Thyroid gland (tissue), 4 donors: Measurements from ENCODE around the gene GALNT4. TPM values are rescaled to one million over a fixed set of nuclear protein-coding genes. Genes with fewer than 3 reads are reported as not detected.

ENCODE experiments used
- DNase-seq, 2 donors: peaks; one replicate each; pipeline ENCODE4 v3.0.0-alpha.2; 2019
- H3K27ac ChIP-seq, 3 donors: fragments of 200-600 bp; sonication (generic); 1 replicate in 2 of 3; 2 replicates in 1 of 3; pipeline ENCODE4 v1.5.1; 2016 to 2019; ENCODE audit warnings: mild to moderate bottlenecking in 1 of 3, moderate library complexity in 1 of 3
- H3K27me3 ChIP-seq: fragments of 200-600 bp; sonication (generic); one replicate; pipeline ENCODE4 v1.5.1; 2019
- H3K36me3 ChIP-seq, 2 donors: fragments of 200-600 bp; sonication (generic); one replicate each; pipeline ENCODE4 v1.5.1; 2016 to 2019
- H3K4me1 ChIP-seq, 2 donors: fragments of 200-600 bp; sonication (generic); one replicate each; pipeline ENCODE4 v1.5.1; 2017 to 2019
- H3K4me3 ChIP-seq, 3 donors: fragments of 200-600 bp; sonication (generic); replicated peaks in 1 of 3; 1 replicate in 2 of 3; 2 replicates in 1 of 3; pipeline ENCODE4 v1.5.1; 2016; ENCODE audit warnings: mild to moderate bottlenecking in 1 of 3
- H3K9me3 ChIP-seq: fragments of 200-600 bp; sonication (generic); one replicate; pipeline ENCODE4 v1.5.1; 2017
- POLR2A ChIP-seq, 2 donors: fragments of 450-650 bp; IDR thresholded peaks; one replicate each; pipeline ENCODE4 v1.6.1; 2017; ENCODE audit warnings: antibody characterized with exemption in 2 of 2, mild to moderate bottlenecking in 2 of 2, moderate library complexity in 1 of 2
- WGBS, 2 donors: methylation state at CpG; one replicate each; pipeline ENCODE4 v1.1.5; 2017; 5-methylcytosine and 5-hydroxymethylcytosine counted together
- intact Hi-C: fragments of 100-400 bp; cut with DNase I; formaldehyde crosslinking; loops from one replicate; pipeline ENCODE4 v1.15.1; 2023
- total RNA-seq, 4 donors: library from RNA; depleted of rRNA; stranded (reverse); fragments of >200 nt; gene quantifications; one replicate each; pipeline ENCODE4 v1.2.3, GENCODE V29; 2016
- TF ChIP-seq, protein P1 (sequence below), 6 experiments: fragments of 200-600 bp in 3 of 6; fragments of 450-650 bp in 3 of 6; sonication (generic) in 3 of 6; IDR thresholded peaks; one replicate each; pipeline ENCODE4 v1.5.1; 2016 to 2019; ENCODE audit warnings: antibody characterized with exemption in 6 of 6, mild to moderate bottlenecking in 2 of 6, inconsistent platforms in 1 of 6, moderate library complexity in 1 of 6

GALNT4 gene
- total RNA-seq, 4 donors from 2014 or later: 7.0 to 11.2 (median 7.3) TPM

DNA sequence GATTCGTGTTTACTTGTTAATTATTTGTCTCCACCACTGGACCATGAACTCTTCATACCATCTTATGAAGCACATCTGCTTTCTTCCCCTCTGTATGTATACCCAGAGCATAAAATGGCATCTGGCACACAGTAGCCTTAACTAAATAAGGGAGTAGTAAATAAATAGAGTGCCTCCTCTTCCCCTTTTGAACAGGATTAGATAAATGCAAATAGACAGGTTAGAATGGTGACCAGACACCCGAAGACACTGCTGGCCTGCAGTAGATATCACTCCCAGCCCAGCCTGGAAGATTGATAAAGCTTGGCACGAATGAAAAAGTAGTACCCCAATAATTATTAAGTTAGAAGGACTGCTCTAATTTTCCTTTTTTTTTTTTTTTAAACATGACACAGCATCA is 6.9 kb downstream of the GALNT4 start:
- intact Hi-C loops: no loop called here
- H3K27ac ChIP-seq: no peak overlapping the region
- no peak for TF ChIP-seq POLR2A (IDR thresholded peaks at IDR 0.05)
- TF ChIP-seq, protein P1, sequence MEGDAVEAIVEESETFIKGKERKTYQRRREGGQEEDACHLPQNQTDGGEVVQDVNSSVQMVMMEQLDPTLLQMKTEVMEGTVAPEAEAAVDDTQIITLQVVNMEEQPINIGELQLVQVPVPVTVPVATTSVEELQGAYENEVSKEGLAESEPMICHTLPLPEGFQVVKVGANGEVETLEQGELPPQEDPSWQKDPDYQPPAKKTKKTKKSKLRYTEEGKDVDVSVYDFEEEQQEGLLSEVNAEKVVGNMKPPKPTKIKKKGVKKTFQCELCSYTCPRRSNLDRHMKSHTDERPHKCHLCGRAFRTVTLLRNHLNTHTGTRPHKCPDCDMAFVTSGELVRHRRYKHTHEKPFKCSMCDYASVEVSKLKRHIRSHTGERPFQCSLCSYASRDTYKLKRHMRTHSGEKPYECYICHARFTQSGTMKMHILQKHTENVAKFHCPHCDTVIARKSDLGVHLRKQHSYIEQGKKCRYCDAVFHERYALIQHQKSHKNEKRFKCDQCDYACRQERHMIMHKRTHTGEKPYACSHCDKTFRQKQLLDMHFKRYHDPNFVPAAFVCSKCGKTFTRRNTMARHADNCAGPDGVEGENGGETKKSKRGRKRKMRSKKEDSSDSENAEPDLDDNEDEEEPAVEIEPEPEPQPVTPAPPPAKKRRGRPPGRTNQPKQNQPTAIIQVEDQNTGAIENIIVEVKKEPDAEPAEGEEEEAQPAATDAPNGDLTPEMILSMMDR (IDR thresholded peaks at IDR 0.05): no peak
- no peaks in the 10 kb centered on the region for H3K27me3 ChIP-seq
- no peak overlapping the region for H3K4me3 ChIP-seq
- H3K4me1 ChIP-seq: peaks cover 9 to 10% of the 10 kb centered on the region in 2 donors
- no peaks in the 10 kb centered on the region for H3K36me3 ChIP-seq
- DNase-seq: no peak
- 84 to 85% methylated on average over 3 of the region's 3 CpGs for WGBS, 2 donors
- H3K9me3 ChIP-seq: no peaks in the 10 kb centered on the region

DNA sequence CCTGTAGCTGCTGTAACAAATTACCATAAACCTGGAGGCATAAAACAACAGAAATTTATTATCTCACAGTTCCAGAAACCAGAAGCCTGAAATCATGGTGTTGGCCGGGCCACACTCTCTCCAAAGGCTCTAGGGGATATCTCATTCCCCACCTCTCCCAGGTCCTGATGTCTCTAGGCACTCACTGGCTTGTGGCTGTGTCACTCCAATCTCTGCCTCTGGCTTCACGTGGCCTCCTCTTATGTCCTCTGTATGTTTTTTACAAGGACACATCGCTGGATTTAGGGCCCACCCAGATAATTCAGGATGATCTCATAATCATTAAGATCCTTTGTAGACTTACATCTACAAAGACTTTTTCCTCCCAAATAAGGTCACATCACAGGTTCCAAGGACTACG is 8.0 kb downstream of the GALNT4 start:
- no peak for TF ChIP-seq POLR2A (IDR thresholded peaks at IDR 0.05)
- TF ChIP-seq, protein P1 (IDR thresholded peaks at IDR 0.05): no peak
- Histone ChIP-seq H3K36me3 (no peaks in the 10 kb centered on the region), H3K27ac (no peak overlapping the region), H3K9me3 (no peaks in the 10 kb centered on the region), H3K4me1 (peaks cover 3 to 4% of the 10 kb centered on the region in 2 donors), H3K27me3 (no peaks in the 10 kb centered on the region), H3K4me3 (no peak overlapping the region)
- 86 to 89% methylated on average over 4 of the region's 4 CpGs for WGBS, 2 donors
- intact Hi-C loops: no loop called here
- DNase-seq: no peak

DNA sequence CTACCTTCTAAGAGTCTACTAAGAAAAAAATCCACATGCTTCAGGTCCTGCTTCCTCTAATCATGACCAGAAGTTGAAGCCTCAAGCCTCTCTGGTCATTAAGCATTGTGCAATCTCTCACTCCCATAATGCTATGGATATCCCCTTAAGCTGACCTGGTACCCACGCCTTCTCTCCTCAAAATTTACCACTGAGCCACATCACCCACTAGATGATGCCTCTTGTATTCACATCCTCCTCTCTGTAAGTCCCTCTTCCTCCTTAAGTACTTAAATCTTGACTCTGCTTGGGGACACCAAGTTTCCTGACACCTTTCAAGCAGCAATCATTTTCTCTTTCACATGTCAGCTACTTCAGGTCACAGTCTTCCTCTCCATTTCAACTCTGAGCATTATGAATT is 9.8 kb downstream of the GALNT4 start:
- no peak for DNase-seq
- Histone ChIP-seq H3K4me1 (no peaks in the 10 kb centered on the region), H3K36me3 (no peaks in the 10 kb centered on the region), H3K4me3 (no peak overlapping the region), H3K27me3 (no peaks in the 10 kb centered on the region), H3K27ac (no peak overlapping the region), H3K9me3 (no peaks in the 10 kb centered on the region)
- TF ChIP-seq POLR2A (IDR thresholded peaks at IDR 0.05): no peak
- TF ChIP-seq, protein P1 (IDR thresholded peaks at IDR 0.05): no peak
- intact Hi-C loops: no loop called here
- 88 to 95% methylated on average over 1 of the region's 1 CpG for WGBS, 2 donors

DNA sequence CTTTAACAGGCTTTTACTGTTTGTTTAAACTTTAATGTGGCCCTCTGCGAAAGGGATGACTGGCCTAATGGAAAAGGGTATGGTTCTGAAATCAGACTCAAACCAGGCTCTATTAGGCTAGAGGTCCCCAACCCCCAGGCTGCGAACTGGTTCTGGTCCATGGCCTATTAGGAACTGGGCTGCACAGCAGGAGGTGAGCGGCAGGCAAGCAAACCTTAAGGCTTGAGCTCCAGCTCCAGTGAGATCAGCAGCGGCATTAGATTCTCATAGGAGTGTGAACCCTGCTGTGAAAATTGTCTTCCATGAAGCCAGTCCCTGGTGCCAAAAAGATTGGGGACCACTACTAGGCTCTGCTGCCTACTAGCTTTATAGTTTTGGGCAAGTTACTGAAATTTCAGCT is 11.1 kb downstream of the GALNT4 start:
- intact Hi-C loops: no loop called here
- Histone ChIP-seq H3K4me3 (no peak overlapping the region), H3K4me1 (no peaks in the 10 kb centered on the region), H3K36me3 (no peaks in the 10 kb centered on the region), H3K27me3 (no peaks in the 10 kb centered on the region), H3K9me3 (no peaks in the 10 kb centered on the region), H3K27ac (no peak overlapping the region)
- WGBS, 2 donors: 93 to 95% methylated on average over 4 of the region's 4 CpGs
- no peak for DNase-seq
- TF ChIP-seq, protein P1 (IDR thresholded peaks at IDR 0.05): no peak

DNA sequence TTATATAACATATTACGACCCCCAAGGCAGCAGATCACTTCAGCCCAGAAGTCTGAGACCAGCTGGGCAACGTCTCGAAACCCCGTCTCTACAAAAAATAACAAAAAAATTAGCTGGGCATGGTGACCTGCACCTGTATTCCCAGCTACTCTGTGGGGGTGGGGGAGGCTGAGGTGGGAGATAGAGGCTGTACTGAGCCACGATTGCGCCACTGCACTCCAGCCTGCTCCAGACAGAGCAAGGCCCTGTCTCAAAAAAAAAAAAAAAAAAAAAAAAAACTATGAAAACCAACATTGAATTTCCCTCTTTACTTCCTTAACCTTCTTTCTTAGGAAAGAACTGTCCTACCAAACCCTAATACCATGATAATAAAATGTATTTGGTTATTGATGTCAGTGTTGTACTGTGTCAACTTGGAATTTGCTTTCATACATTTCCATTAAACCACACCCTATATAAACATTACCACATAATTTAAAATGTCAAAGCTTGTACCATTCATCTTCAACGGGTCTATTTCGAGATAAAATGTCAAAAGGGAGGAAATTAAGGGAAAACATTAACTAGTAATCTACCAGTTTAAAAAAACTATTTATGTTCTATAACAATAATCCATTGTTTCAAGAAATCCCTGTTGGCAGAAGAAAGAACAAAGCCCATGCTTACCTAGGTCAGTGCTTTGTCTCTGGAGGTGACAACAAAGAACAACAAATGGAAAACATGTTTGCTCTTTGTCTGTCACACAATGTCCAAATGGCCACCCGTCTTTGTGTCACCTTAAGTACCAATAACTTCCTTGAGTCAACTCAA is 17.4 kb downstream of the GALNT4 start:
- no peaks in the 10 kb centered on the region for H3K9me3 ChIP-seq
- TF ChIP-seq, protein P1 (IDR thresholded peaks at IDR 0.05): no peak
- TF ChIP-seq POLR2A (IDR thresholded peaks at IDR 0.05): no peak
- H3K4me3 ChIP-seq: no peak overlapping the region
- H3K4me1 ChIP-seq: no peaks in the 10 kb centered on the region
- no peaks in the 10 kb centered on the region for H3K27me3 ChIP-seq
- 78 to 81% methylated on average over 9 of the region's 9 CpGs for WGBS, 2 donors
- no peak for DNase-seq
- intact Hi-C loops: no loop called here
- H3K36me3 ChIP-seq: no peaks in the 10 kb centered on the region
- H3K27ac ChIP-seq: no peak overlapping the region
